A673 (cell line): Measurements from ENCODE around the gene ADAMTSL1. TPM values are rescaled to one million over a fixed set of nuclear protein-coding genes. Genes with fewer than 3 reads are reported as not detected.

Experiments
- BruUV-seq: library from RNA; stranded (reverse); fragments of 400-500 nt; replicated peaks from 2 replicates; lab custom pipeline; 2021; lab: Mats Ljungman, UMichigan
- CTCF ChIA-PET: fragments of 300-600 bp; sonication (Branson Sonifier 250); formaldehyde crosslinking; loops from one replicate; lab custom pipeline; 2022; ENCODE audit warnings: antibody characterized with exemption; lab: Charles Lee
- POLR2A ChIA-PET: fragments of 300-600 bp; sonication (Branson Sonifier 250); formaldehyde crosslinking; loops from one replicate; lab custom pipeline; 2022; ENCODE audit warnings: antibody characterized with exemption; ENCODE audit not compliant: low non-redundant PET; lab: Charles Lee
- DNase-seq: peaks from one replicate; pipeline ENCODE4 v3.0.0-alpha.2; 2015; ENCODE audit warnings: low spot score
- H3K27ac ChIP-seq: fragments of 200-600 bp; sonication (generic); 2 replicates; pipeline ENCODE4 v1.5.1; 2016; ENCODE audit warnings: mixed run types, low read depth, mild to moderate bottlenecking, mixed read lengths, antibody characterized with exemption, low read length; ENCODE audit not compliant: poor library complexity, severe bottlenecking
- H3K27me3 ChIP-seq: fragments of 200-600 bp; sonication (generic); replicated peaks from 2 replicates; pipeline ENCODE4 v1.6.1; 2017; ENCODE audit warnings: mixed run types, low read depth, mild to moderate bottlenecking, mixed read lengths, antibody characterized with exemption, low read length; ENCODE audit not compliant: insufficient read depth, poor library complexity
- H3K36me3 ChIP-seq: fragments of 200-600 bp; sonication (generic); 2 replicates; pipeline ENCODE4 v1.6.1; 2016; ENCODE audit warnings: mixed run types, mild to moderate bottlenecking, mixed read lengths, antibody characterized with exemption, low read length; ENCODE audit not compliant: insufficient read depth, poor library complexity, severe bottlenecking
- H3K4me1 ChIP-seq: fragments of 200-600 bp; sonication (generic); 2 replicates; pipeline ENCODE4 v1.6.1; 2017; ENCODE audit warnings: mixed run types, mild to moderate bottlenecking, mixed read lengths, antibody characterized with exemption, low read length; ENCODE audit not compliant: insufficient read depth, poor library complexity, severe bottlenecking
- H3K4me3 ChIP-seq: fragments of 200-600 bp; sonication (generic); 2 replicates; pipeline ENCODE4 v1.5.1; 2016; ENCODE audit warnings: low read depth, mixed run types, mild to moderate bottlenecking, mixed read lengths, low read length; ENCODE audit not compliant: poor library complexity, severe bottlenecking
- H3K9me3 ChIP-seq: fragments of 200-600 bp; sonication (generic); 2 replicates; pipeline ENCODE4 v1.6.1; 2016; ENCODE audit warnings: mixed run types, low read depth, mild to moderate bottlenecking, mixed read lengths, antibody characterized with exemption, low read length; ENCODE audit not compliant: poor library complexity, severe bottlenecking
- EZH2 ChIP-seq: fragments of 200-600 bp; sonication (generic); IDR thresholded peaks from 2 replicates; pipeline ENCODE4 v1.6.1; 2017; ENCODE audit warnings: borderline replicate concordance, low read depth, mild to moderate bottlenecking, mixed read lengths, antibody characterized with exemption, low read length; ENCODE audit not compliant: poor library complexity, severe bottlenecking
- intact Hi-C: fragments of 100-400 bp; cut with micrococcal nuclease; formaldehyde crosslinking; loops from one replicate; pipeline ENCODE4 v1.10.0; 2022; ENCODE audit not compliant: unreplicated experiment
- total RNA-seq: library from RNA; stranded (reverse); gene quantifications from 2 replicates; pipeline ENCODE4 v1.2.3, GENCODE V29; 2021
- TF ChIP-seq, protein P1 (sequence below): fragments of 300-800, 200-600 bp; sonication (generic); conservative IDR thresholded peaks from 2 replicates; pipeline ENCODE4 v1.5.1; 2017; ENCODE audit warnings: low read depth, mild to moderate bottlenecking, antibody characterized with exemption, low read length, moderate library complexity, mixed read lengths

Gene ADAMTSL1
- total RNA-seq, 1 experiment from 2014 or later: not detected

DNA sequence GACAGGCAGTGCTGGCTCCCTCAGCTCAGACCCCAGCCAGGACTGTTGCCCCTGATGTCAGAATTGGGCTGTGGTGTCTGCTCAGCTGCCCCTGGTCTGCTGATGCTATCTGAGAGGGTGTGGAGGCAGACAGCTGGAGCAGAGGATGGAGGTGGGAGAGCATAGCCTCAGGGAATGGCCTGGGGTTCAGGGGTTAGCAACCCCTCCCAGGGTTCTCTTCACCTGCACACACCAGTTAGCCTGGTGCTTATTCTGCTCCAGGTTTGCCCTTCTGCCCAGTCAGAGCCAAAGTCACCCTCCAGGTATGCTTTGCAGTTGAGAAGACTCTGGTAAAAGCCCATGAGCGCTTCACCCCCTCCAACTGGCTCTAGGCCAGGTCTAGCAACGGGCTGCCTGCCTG lies 449.2 kb downstream of the ADAMTSL1 start:
- H3K36me3 ChIP-seq: no peaks in the 10 kb centered on the region
- intact Hi-C loops: no loop called here
- H3K4me1 ChIP-seq: no peaks in the 10 kb centered on the region
- TF ChIP-seq, protein P1, sequence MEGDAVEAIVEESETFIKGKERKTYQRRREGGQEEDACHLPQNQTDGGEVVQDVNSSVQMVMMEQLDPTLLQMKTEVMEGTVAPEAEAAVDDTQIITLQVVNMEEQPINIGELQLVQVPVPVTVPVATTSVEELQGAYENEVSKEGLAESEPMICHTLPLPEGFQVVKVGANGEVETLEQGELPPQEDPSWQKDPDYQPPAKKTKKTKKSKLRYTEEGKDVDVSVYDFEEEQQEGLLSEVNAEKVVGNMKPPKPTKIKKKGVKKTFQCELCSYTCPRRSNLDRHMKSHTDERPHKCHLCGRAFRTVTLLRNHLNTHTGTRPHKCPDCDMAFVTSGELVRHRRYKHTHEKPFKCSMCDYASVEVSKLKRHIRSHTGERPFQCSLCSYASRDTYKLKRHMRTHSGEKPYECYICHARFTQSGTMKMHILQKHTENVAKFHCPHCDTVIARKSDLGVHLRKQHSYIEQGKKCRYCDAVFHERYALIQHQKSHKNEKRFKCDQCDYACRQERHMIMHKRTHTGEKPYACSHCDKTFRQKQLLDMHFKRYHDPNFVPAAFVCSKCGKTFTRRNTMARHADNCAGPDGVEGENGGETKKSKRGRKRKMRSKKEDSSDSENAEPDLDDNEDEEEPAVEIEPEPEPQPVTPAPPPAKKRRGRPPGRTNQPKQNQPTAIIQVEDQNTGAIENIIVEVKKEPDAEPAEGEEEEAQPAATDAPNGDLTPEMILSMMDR: no peak
- no peak for TF ChIP-seq EZH2
- H3K27ac ChIP-seq: no peak overlapping the region
- ChIA-PET CTCF (no interaction called here), POLR2A (no interaction called here)
- no peak overlapping the region for H3K4me3 ChIP-seq
- no peak for DNase-seq
- BruUV-seq: no TSS peak
- no peaks in the 10 kb centered on the region for H3K9me3 ChIP-seq
- no peaks in the 10 kb centered on the region for H3K27me3 ChIP-seq

GRCh38 chr9:18923671-18924430 lies 449.9 kb downstream of the ADAMTSL1 start:
- H3K4me1 ChIP-seq: no peaks in the 10 kb centered on the region
- no peak overlapping the region for H3K4me3 ChIP-seq
- no TSS peak for BruUV-seq
- no peaks in the 10 kb centered on the region for H3K27me3 ChIP-seq
- CTCF ChIA-PET: no interaction called here
- TF ChIP-seq, protein P1: no peak
- TF ChIP-seq EZH2: no peak
- H3K36me3 ChIP-seq: no peaks in the 10 kb centered on the region
- DNase-seq: no peak
- intact Hi-C loops: no loop called here
- no peaks in the 10 kb centered on the region for H3K9me3 ChIP-seq
- no peak overlapping the region for H3K27ac ChIP-seq
- POLR2A ChIA-PET: no interaction called here

- DNase-seq: no peak
- CTCF ChIA-PET: no interaction called here
- BruUV-seq: no TSS peak
Measured at GRCh38 chr9:18925880-18926279, 451.9 kb downstream of the ADAMTSL1 start.

More at GRCh38 chr9:18925880-18926279, 451.9 kb downstream of the ADAMTSL1 start:
- Histone ChIP-seq H3K27ac (no peak overlapping the region), H3K4me3 (no peak overlapping the region), H3K36me3 (no peaks in the 10 kb centered on the region), H3K9me3 (no peaks in the 10 kb centered on the region), H3K4me1 (no peaks in the 10 kb centered on the region), H3K27me3 (no peaks in the 10 kb centered on the region)
- TF ChIP-seq, protein P1: no peak
- TF ChIP-seq EZH2: no peak
- intact Hi-C loops: no loop called here
- POLR2A ChIA-PET: no interaction called here
